Choroid plexus epithelial cell (primary cell): ENCODE data around the gene NHSL2.

Source experiments
- DNase-seq: peaks from one replicate; pipeline ENCODE4 v3.0.0-alpha.2; 2010; ENCODE audit warnings: low read depth
- H3K4me3 ChIP-seq: 2 replicates; pipeline ENCODE4 v1.5.1; 2011; ENCODE audit warnings: low read depth, mild to moderate bottlenecking, control low read depth, low read length, moderate library complexity
- CTCF ChIP-seq: conservative IDR thresholded peaks from 2 replicates; pipeline ENCODE4 v1.5.1; 2011; ENCODE audit warnings: low read depth, mild to moderate bottlenecking, control low read depth, inconsistent platforms, low read length, moderate library complexity

The NHSL2 gene

GRCh38 chrX:72045552-72046277 lies 135.1 kb downstream of the NHSL2 start:
- H3K4me3 ChIP-seq = no peak overlapping the region
- TF ChIP-seq CTCF = no peak
- peak; percentile 48 for DNase-seq

- no peak for DNase-seq
- no peak overlapping the region for H3K4me3 ChIP-seq
Observed at GRCh38 chrX:72046447-72046846, 135.8 kb downstream of the NHSL2 start.

GRCh38 chrX:72048510-72049455 lies 138.1 kb downstream of the NHSL2 start:
- no peak for TF ChIP-seq CTCF
- DNase-seq = no peak
- H3K4me3 ChIP-seq = no peak overlapping the region

More at GRCh38 chrX:72046447-72046846, 135.8 kb downstream of the NHSL2 start:
- no peak for TF ChIP-seq CTCF

- no peak for TF ChIP-seq CTCF
- DNase-seq = peak; percentile 63
- no peak overlapping the region for H3K4me3 ChIP-seq
Observed at GRCh38 chrX:72050011-72050410, 139.4 kb downstream of the NHSL2 start.

- TF ChIP-seq CTCF = no peak
- no peak for DNase-seq
- H3K4me3 ChIP-seq = no peak overlapping the region
Observed at GRCh38 chrX:72051589-72051988, 140.9 kb downstream of the NHSL2 start.

- no peak for TF ChIP-seq CTCF
- H3K4me3 ChIP-seq = no peak overlapping the region
- peak; percentile 30 for DNase-seq
Observed at GRCh38 chrX:72052415-72053090, 141.9 kb downstream of the NHSL2 start.
